Measurements from ENCODE around the gene CLK3. TPM values are rescaled to one million over a fixed set of nuclear protein-coding genes. Genes with fewer than 3 reads are reported as not detected.

Gene CLK3
- total RNA-seq, 4 donors from 2014 or later: 93.1 to 244 (median 115) TPM

- WGBS: 82% methylated on average over 3 of the region's 3 CpGs
Measured at GRCh38 chr15:74674161-74674560, 58.5 kb downstream of the CLK3 start.

GRCh38 chr15:74676801-74677200, 61.2 kb downstream of the CLK3 start:
- TF ChIP-seq, protein P1, sequence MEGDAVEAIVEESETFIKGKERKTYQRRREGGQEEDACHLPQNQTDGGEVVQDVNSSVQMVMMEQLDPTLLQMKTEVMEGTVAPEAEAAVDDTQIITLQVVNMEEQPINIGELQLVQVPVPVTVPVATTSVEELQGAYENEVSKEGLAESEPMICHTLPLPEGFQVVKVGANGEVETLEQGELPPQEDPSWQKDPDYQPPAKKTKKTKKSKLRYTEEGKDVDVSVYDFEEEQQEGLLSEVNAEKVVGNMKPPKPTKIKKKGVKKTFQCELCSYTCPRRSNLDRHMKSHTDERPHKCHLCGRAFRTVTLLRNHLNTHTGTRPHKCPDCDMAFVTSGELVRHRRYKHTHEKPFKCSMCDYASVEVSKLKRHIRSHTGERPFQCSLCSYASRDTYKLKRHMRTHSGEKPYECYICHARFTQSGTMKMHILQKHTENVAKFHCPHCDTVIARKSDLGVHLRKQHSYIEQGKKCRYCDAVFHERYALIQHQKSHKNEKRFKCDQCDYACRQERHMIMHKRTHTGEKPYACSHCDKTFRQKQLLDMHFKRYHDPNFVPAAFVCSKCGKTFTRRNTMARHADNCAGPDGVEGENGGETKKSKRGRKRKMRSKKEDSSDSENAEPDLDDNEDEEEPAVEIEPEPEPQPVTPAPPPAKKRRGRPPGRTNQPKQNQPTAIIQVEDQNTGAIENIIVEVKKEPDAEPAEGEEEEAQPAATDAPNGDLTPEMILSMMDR (IDR thresholded peaks at IDR 0.05): no peak
- TF ChIP-seq EP300 (IDR thresholded peaks at IDR 0.05): no peak

More at GRCh38 chr15:74674161-74674560, 58.5 kb downstream of the CLK3 start:
- H3K36me3 ChIP-seq: peaks cover 45% of the 10 kb centered on the region
- no peak for TF ChIP-seq POLR2A (IDR thresholded peaks at IDR 0.05)
- no peaks in the 10 kb centered on the region for H3K27me3 ChIP-seq
- no peak for DNase-seq (ENCODE audit: low spot score in 2 of 2)
- no peak overlapping the region for H3K4me3 ChIP-seq
- no peak overlapping the region for H3K27ac ChIP-seq
- no peaks in the 10 kb centered on the region for H3K9me3 ChIP-seq
- H3K4me1 ChIP-seq: no peaks in the 10 kb centered on the region

More at GRCh38 chr15:74676801-74677200, 61.2 kb downstream of the CLK3 start:
- Histone ChIP-seq H3K27ac (no peak overlapping the region), H3K36me3 (peaks cover 22% of the 10 kb centered on the region), H3K27me3 (no peaks in the 10 kb centered on the region), H3K4me1 (no peaks in the 10 kb centered on the region), H3K4me3 (no peak overlapping the region), H3K9me3 (no peaks in the 10 kb centered on the region)
- DNase-seq (ENCODE audit: low spot score in 2 of 2): no peak
- WGBS: 92% methylated on average over 7 of the region's 7 CpGs

Other genes starting within 250 kb of the CLK3 start
- gene CYP11A1, start 248.2 kb upstream of the CLK3 start, total RNA-seq: 1 to 10 TPM in 1 of 4 donors, under 1 TPM in 2, not detected in 1; 0.47 to 1.4 (median 0.53) TPM
- 10 to 100 TPM; 10.1 to 31.4 (median 18.0) TPM for gene SEMA7A, start 181.9 kb upstream of the CLK3 start, total RNA-seq
- 10 to 100 TPM; 32.2 to 74.2 (median 62.8) TPM for gene UBL7, start 154.7 kb upstream of the CLK3 start, total RNA-seq
- gene ARID3B, start 74.6 kb upstream of the CLK3 start, total RNA-seq: 10 to 100 TPM in 1 of 4 donors, 1 to 10 TPM in 3; 6.7 to 12.3 (median 8.4) TPM
- 10 to 100 TPM; 13.0 to 52.4 (median 23.5) TPM for gene EDC3, start 80.2 kb downstream of the CLK3 start, total RNA-seq
- 1 to 10 TPM in 3 of 4 donors, under 1 TPM in 1; 0.64 to 6.0 (median 2.8) TPM for gene CYP1A1, start 109.7 kb downstream of the CLK3 start, total RNA-seq
- gene CYP1A2, start 133.0 kb downstream of the CLK3 start, total RNA-seq: not detected
- 10 to 100 TPM; 33.1 to 45.2 (median 35.5) TPM for gene CSK, start 166.2 kb downstream of the CLK3 start, total RNA-seq
- gene LMAN1L, start 197.0 kb downstream of the CLK3 start, total RNA-seq: under 1 TPM in 1 of 4 donors, not detected in 3; 0.42 TPM
- under 1 TPM in 1 of 4 donors, not detected in 3; 0.47 TPM for gene CPLX3, start 210.8 kb downstream of the CLK3 start, total RNA-seq
- 100 to 1,000 TPM; 105 to 330 (median 129) TPM for gene ULK3, start 227.3 kb downstream of the CLK3 start, total RNA-seq